GM12892 (cell line): ENCODE measurements around the gene GNB1L.

Experiments
- POLR2A ChIP-seq: IDR thresholded peaks from 2 replicates; pipeline ENCODE4 v1.6.1; 2011; ENCODE audit warnings: low read depth, low read length, control low read depth
- POLR2AphosphoS5 ChIP-seq: IDR thresholded peaks from 2 replicates; pipeline ENCODE4 v1.6.1; 2011; ENCODE audit warnings: low read depth, low read length, control low read depth
- TAF1 ChIP-seq: IDR thresholded peaks from 2 replicates; pipeline ENCODE4 v1.6.1; 2011; ENCODE audit warnings: low read depth, mild to moderate bottlenecking, control low read depth, low read length, borderline replicate concordance

GRCh38 chr22:19738664-19739447 is 115.8 kb downstream of the GNB1L start:
- TF ChIP-seq POLR2A, result no peak
- no peak for TF ChIP-seq POLR2AphosphoS5
- TF ChIP-seq TAF1, result no peak
